H9 (cell line): ENCODE measurements around the gene RAG1. TPM values are rescaled to one million over a fixed set of nuclear protein-coding genes. Genes with fewer than 3 reads are reported as not detected.

Experiments
- DNase-seq: peaks from one replicate; pipeline ENCODE4 v3.0.0-alpha.2; 2017
- H2AFZ ChIP-seq: one replicate; pipeline ENCODE4 v1.6.1; 2013; ENCODE audit warnings: mild to moderate bottlenecking, low read length, control low read depth, moderate library complexity
- H2AK5ac ChIP-seq: 2 replicates; pipeline ENCODE4 v1.6.1; 2013; ENCODE audit warnings: low read length, control low read depth, mixed read lengths; ENCODE audit not compliant: insufficient read length
- H2BK120ac ChIP-seq: one replicate; pipeline ENCODE4 v1.6.1; 2013; ENCODE audit warnings: low read depth, mild to moderate bottlenecking, low read length, control low read depth, inconsistent platforms; ENCODE audit not compliant: poor library complexity, severe bottlenecking
- H2BK12ac ChIP-seq: 2 replicates; pipeline ENCODE4 v1.6.1; 2013; ENCODE audit warnings: low read length, control low read depth, mixed read lengths, low read depth; ENCODE audit not compliant: insufficient read length
- H2BK15ac ChIP-seq: 2 replicates; pipeline ENCODE4 v1.6.1; 2013; ENCODE audit warnings: low read depth, low read length, control low read depth
- H2BK20ac ChIP-seq: one replicate; pipeline ENCODE4 v1.6.1; 2013; ENCODE audit warnings: low read depth, mild to moderate bottlenecking, low read length, control low read depth, inconsistent platforms; ENCODE audit not compliant: poor library complexity, severe bottlenecking
- H2BK5ac ChIP-seq: 2 replicates; pipeline ENCODE4 v1.6.1; 2013; ENCODE audit warnings: low read length, control low read depth, mixed read lengths; ENCODE audit not compliant: insufficient read length
- H3K14ac ChIP-seq: 2 replicates; pipeline ENCODE4 v1.6.1; 2013; ENCODE audit warnings: low read length, control low read depth; ENCODE audit not compliant: insufficient read depth
- H3K18ac ChIP-seq: 2 replicates; pipeline ENCODE4 v1.6.1; 2013; ENCODE audit warnings: low read depth, mild to moderate bottlenecking, mixed read lengths, low read length, control low read depth; ENCODE audit not compliant: insufficient read length
- H3K23ac ChIP-seq: 2 replicates; pipeline ENCODE4 v1.6.1; 2013; ENCODE audit warnings: low read length, control low read depth, mixed read lengths, low read depth; ENCODE audit not compliant: insufficient read length
- H3K23me2 ChIP-seq: 2 replicates; pipeline ENCODE4 v1.6.1; 2013; ENCODE audit warnings: low read depth, mild to moderate bottlenecking, mixed read lengths, low read length, control low read depth; ENCODE audit not compliant: insufficient read length, poor library complexity, severe bottlenecking
- H3K27ac ChIP-seq: 2 replicates; pipeline ENCODE4 v1.5.1; 2013; ENCODE audit warnings: low read length, control low read depth, mixed read lengths, low read depth; ENCODE audit not compliant: insufficient read length
- H3K27me3 ChIP-seq: 2 replicates; pipeline ENCODE4 v1.6.1; 2013; ENCODE audit warnings: low read length, control low read depth, inconsistent platforms; ENCODE audit not compliant: insufficient read depth
- H3K4ac ChIP-seq: 2 replicates; pipeline ENCODE4 v1.6.1; 2013; ENCODE audit warnings: low read depth, mild to moderate bottlenecking, control low read depth, inconsistent platforms, low read length, moderate library complexity
- H3K4me1 ChIP-seq: 2 replicates; pipeline ENCODE4 v1.6.1; 2013; ENCODE audit warnings: low read length, control low read depth, inconsistent platforms; ENCODE audit not compliant: insufficient read depth
- H3K4me2 ChIP-seq: 2 replicates; pipeline ENCODE4 v1.6.1; 2013; ENCODE audit warnings: low read length, control low read depth, mixed read lengths; ENCODE audit not compliant: insufficient read length, insufficient read depth
- H3K56ac ChIP-seq: 2 replicates; pipeline ENCODE4 v1.6.1; 2013; ENCODE audit warnings: low read depth, mild to moderate bottlenecking, mixed read lengths, low read length, control low read depth; ENCODE audit not compliant: insufficient read length
- H3K79me1 ChIP-seq: 2 replicates; pipeline ENCODE4 v1.6.1; 2013; ENCODE audit warnings: low read depth, mild to moderate bottlenecking, moderate library complexity, low read length, control low read depth, inconsistent platforms; ENCODE audit not compliant: insufficient read depth, poor library complexity, severe bottlenecking
- H3K79me2 ChIP-seq: 2 replicates; pipeline ENCODE4 v1.6.1; 2013; ENCODE audit warnings: low read length, control low read depth, inconsistent platforms; ENCODE audit not compliant: insufficient read depth
- H3K9ac ChIP-seq: 2 replicates; pipeline ENCODE4 v1.6.1; 2013; ENCODE audit warnings: low read length, control low read depth, mixed read lengths; ENCODE audit not compliant: insufficient read length; ENCODE audit errors: extremely low read depth
- H3K9me3 ChIP-seq: one replicate; pipeline ENCODE4 v1.6.1; 2013; ENCODE audit warnings: low read depth, low read length, inconsistent platforms; ENCODE audit not compliant: control insufficient read depth
- H3T11ph ChIP-seq: one replicate; pipeline ENCODE4 v1.6.1; 2013; ENCODE audit warnings: mild to moderate bottlenecking, low read length, control low read depth, inconsistent platforms
- H4K20me1 ChIP-seq: one replicate; pipeline ENCODE4 v1.6.1; 2013; ENCODE audit not compliant: control insufficient read depth, insufficient read length, insufficient read depth
- H4K5ac ChIP-seq: 2 replicates; pipeline ENCODE4 v1.6.1; 2013; ENCODE audit warnings: low read depth, mild to moderate bottlenecking, mixed read lengths, low read length, control low read depth; ENCODE audit not compliant: insufficient read length
- H4K8ac ChIP-seq: replicated peaks from 2 replicates; pipeline ENCODE4 v1.6.1; 2013; ENCODE audit warnings: low read length, control low read depth, mixed read lengths, low read depth; ENCODE audit not compliant: insufficient read length
- H4K91ac ChIP-seq: 2 replicates; pipeline ENCODE4 v1.6.1; 2013; ENCODE audit warnings: low read depth, mild to moderate bottlenecking, moderate library complexity, mixed read lengths, low read length, control low read depth; ENCODE audit not compliant: insufficient read length
- H3K27ac Mint-ChIP-seq, 3 experiments: 2 replicates in 2 of 3; 3 replicates in 1 of 3; pipeline ENCODE4 v1.8.0; 2020 to 2021; ENCODE audit warnings: mixed read lengths in 3 of 3, mild to moderate bottlenecking in 1 of 3, moderate library complexity in 1 of 3
- H3K27me3 Mint-ChIP-seq: 2 replicates; pipeline ENCODE4 v1.8.0; 2021; ENCODE audit warnings: low read depth, mild to moderate bottlenecking, moderate library complexity, mixed read lengths
- H3K36me3 Mint-ChIP-seq, 3 experiments: 2 replicates in 2 of 3; 3 replicates in 1 of 3; pipeline ENCODE4 v1.8.0; 2020 to 2021; ENCODE audit warnings: low read depth in 3 of 3, mixed read lengths in 3 of 3; ENCODE audit not compliant: insufficient read depth in 1 of 3
- H3K4me1 Mint-ChIP-seq, 2 experiments: 2 replicates each; pipeline ENCODE4 v1.8.0; 2020; ENCODE audit warnings: mixed read lengths in 2 of 2
- H3K4me3 Mint-ChIP-seq, 2 experiments: 2 replicates in 1 of 2; 3 replicates in 1 of 2; pipeline ENCODE4 v1.8.0; 2020 to 2021; ENCODE audit warnings: mild to moderate bottlenecking in 2 of 2, mixed read lengths in 2 of 2, moderate library complexity in 1 of 2
- H3K9me3 Mint-ChIP-seq, 2 experiments: 2 replicates in 1 of 2; 3 replicates in 1 of 2; pipeline ENCODE4 v1.8.0; 2020; ENCODE audit warnings: mild to moderate bottlenecking in 2 of 2, mixed read lengths in 2 of 2, moderate library complexity in 1 of 2
- CTCF ChIP-seq: fragments of 200-600 bp; sonication (generic); conservative IDR thresholded peaks from 3 replicates; pipeline ENCODE4 v1.8.0; 2021; ENCODE audit warnings: antibody characterized with exemption, mild to moderate bottlenecking
- WGBS: extraction: QIAGEN DNeasy Blood & Tissue Kit; methylation state at CpG from one replicate; pipeline ENCODE4 v1.1.7; 2013; ENCODE audit warnings: missing lambda C conversion rate, low lambda C conversion rate, mixed read lengths; ENCODE audit not compliant: insufficient read length; ENCODE audit errors: extremely low coverage; 5-methylcytosine and 5-hydroxymethylcytosine counted together
- total RNA-seq: library from RNA; stranded (reverse); gene quantifications from 2 replicates; pipeline ENCODE4 v1.2.1, GENCODE V29; 2021

RAG1 gene
- total RNA-seq, 1 experiment from 2014 or later = 0.70 TPM

GRCh38 chr11:36619502-36619901 is 51.7 kb downstream of the RAG1 start:
- Histone ChIP-seq H3K23ac (no peak overlapping the region), H3T11ph (no peak overlapping the region), H2AK5ac (no peak overlapping the region), H3K4me2 (no peak overlapping the region), H3K4ac (no peak overlapping the region), H2BK15ac (no peak overlapping the region), H2BK12ac (no peak overlapping the region), H3K9me3 (no peaks in the 10 kb centered on the region), H3K79me2 (no peaks in the 10 kb centered on the region), H3K4me1 (no peaks in the 10 kb centered on the region), H4K5ac (no peak overlapping the region), H2BK5ac (no peak overlapping the region), H3K27me3 (no peaks in the 10 kb centered on the region), H3K79me1 (no peaks in the 10 kb centered on the region), H4K20me1 (no peaks in the 10 kb centered on the region), H3K56ac (no peak overlapping the region), H4K91ac (no peak overlapping the region), H2AFZ (no peak overlapping the region), H2BK20ac (no peak overlapping the region), H3K23me2 (no peaks in the 10 kb centered on the region), H2BK120ac (no peak overlapping the region), H3K27ac (no peak overlapping the region), H4K8ac (no peak overlapping the region), H3K18ac (no peak overlapping the region), H3K9ac (no peak overlapping the region), H3K14ac (no peak overlapping the region)
- Mint-ChIP-seq H3K27me3 (no peaks in the 10 kb centered on the region), H3K9me3 (no peaks in the 10 kb centered on the region), H3K4me1 (no peaks in the 10 kb centered on the region), H3K27ac (no peak overlapping the region), H3K36me3 (no peaks in the 10 kb centered on the region), H3K4me3 (no peak overlapping the region)
- no CpG with 5 or more reads among the region's 5 CpGs for WGBS
- no peak for DNase-seq
- TF ChIP-seq CTCF = no peak
